H9 (cell line): ENCODE measurements around the gene TSSK6. TPM values are rescaled to one million over a fixed set of nuclear protein-coding genes. Genes with fewer than 3 reads are reported as not detected.

Source experiments
- DNase-seq: peaks from one replicate; pipeline ENCODE4 v3.0.0-alpha.2; 2017
- H2AFZ ChIP-seq: one replicate; pipeline ENCODE4 v1.6.1; 2013; ENCODE audit warnings: mild to moderate bottlenecking, low read length, control low read depth, moderate library complexity
- H2AK5ac ChIP-seq: 2 replicates; pipeline ENCODE4 v1.6.1; 2013; ENCODE audit warnings: low read length, control low read depth, mixed read lengths; ENCODE audit not compliant: insufficient read length
- H2BK120ac ChIP-seq: one replicate; pipeline ENCODE4 v1.6.1; 2013; ENCODE audit warnings: low read depth, mild to moderate bottlenecking, low read length, control low read depth, inconsistent platforms; ENCODE audit not compliant: poor library complexity, severe bottlenecking
- H2BK12ac ChIP-seq: 2 replicates; pipeline ENCODE4 v1.6.1; 2013; ENCODE audit warnings: low read length, control low read depth, mixed read lengths, low read depth; ENCODE audit not compliant: insufficient read length
- H2BK15ac ChIP-seq: 2 replicates; pipeline ENCODE4 v1.6.1; 2013; ENCODE audit warnings: low read depth, low read length, control low read depth
- H2BK20ac ChIP-seq: one replicate; pipeline ENCODE4 v1.6.1; 2013; ENCODE audit warnings: low read depth, mild to moderate bottlenecking, low read length, control low read depth, inconsistent platforms; ENCODE audit not compliant: poor library complexity, severe bottlenecking
- H2BK5ac ChIP-seq: 2 replicates; pipeline ENCODE4 v1.6.1; 2013; ENCODE audit warnings: low read length, control low read depth, mixed read lengths; ENCODE audit not compliant: insufficient read length
- H3K14ac ChIP-seq: 2 replicates; pipeline ENCODE4 v1.6.1; 2013; ENCODE audit warnings: low read length, control low read depth; ENCODE audit not compliant: insufficient read depth
- H3K18ac ChIP-seq: 2 replicates; pipeline ENCODE4 v1.6.1; 2013; ENCODE audit warnings: low read depth, mild to moderate bottlenecking, mixed read lengths, low read length, control low read depth; ENCODE audit not compliant: insufficient read length
- H3K23ac ChIP-seq: 2 replicates; pipeline ENCODE4 v1.6.1; 2013; ENCODE audit warnings: low read length, control low read depth, mixed read lengths, low read depth; ENCODE audit not compliant: insufficient read length
- H3K23me2 ChIP-seq: 2 replicates; pipeline ENCODE4 v1.6.1; 2013; ENCODE audit warnings: low read depth, mild to moderate bottlenecking, mixed read lengths, low read length, control low read depth; ENCODE audit not compliant: insufficient read length, poor library complexity, severe bottlenecking
- H3K27ac ChIP-seq: 2 replicates; pipeline ENCODE4 v1.5.1; 2013; ENCODE audit warnings: low read length, control low read depth, mixed read lengths, low read depth; ENCODE audit not compliant: insufficient read length
- H3K27me3 ChIP-seq: 2 replicates; pipeline ENCODE4 v1.6.1; 2013; ENCODE audit warnings: low read length, control low read depth, inconsistent platforms; ENCODE audit not compliant: insufficient read depth
- H3K4ac ChIP-seq: 2 replicates; pipeline ENCODE4 v1.6.1; 2013; ENCODE audit warnings: low read depth, mild to moderate bottlenecking, control low read depth, inconsistent platforms, low read length, moderate library complexity
- H3K4me1 ChIP-seq: 2 replicates; pipeline ENCODE4 v1.6.1; 2013; ENCODE audit warnings: low read length, control low read depth, inconsistent platforms; ENCODE audit not compliant: insufficient read depth
- H3K4me2 ChIP-seq: 2 replicates; pipeline ENCODE4 v1.6.1; 2013; ENCODE audit warnings: low read length, control low read depth, mixed read lengths; ENCODE audit not compliant: insufficient read length, insufficient read depth
- H3K56ac ChIP-seq: 2 replicates; pipeline ENCODE4 v1.6.1; 2013; ENCODE audit warnings: low read depth, mild to moderate bottlenecking, mixed read lengths, low read length, control low read depth; ENCODE audit not compliant: insufficient read length
- H3K79me1 ChIP-seq: 2 replicates; pipeline ENCODE4 v1.6.1; 2013; ENCODE audit warnings: low read depth, mild to moderate bottlenecking, moderate library complexity, low read length, control low read depth, inconsistent platforms; ENCODE audit not compliant: insufficient read depth, poor library complexity, severe bottlenecking
- H3K79me2 ChIP-seq: 2 replicates; pipeline ENCODE4 v1.6.1; 2013; ENCODE audit warnings: low read length, control low read depth, inconsistent platforms; ENCODE audit not compliant: insufficient read depth
- H3K9ac ChIP-seq: 2 replicates; pipeline ENCODE4 v1.6.1; 2013; ENCODE audit warnings: low read length, control low read depth, mixed read lengths; ENCODE audit not compliant: insufficient read length; ENCODE audit errors: extremely low read depth
- H3K9me3 ChIP-seq: one replicate; pipeline ENCODE4 v1.6.1; 2013; ENCODE audit warnings: low read depth, low read length, inconsistent platforms; ENCODE audit not compliant: control insufficient read depth
- H3T11ph ChIP-seq: one replicate; pipeline ENCODE4 v1.6.1; 2013; ENCODE audit warnings: mild to moderate bottlenecking, low read length, control low read depth, inconsistent platforms
- H4K20me1 ChIP-seq: one replicate; pipeline ENCODE4 v1.6.1; 2013; ENCODE audit not compliant: control insufficient read depth, insufficient read length, insufficient read depth
- H4K5ac ChIP-seq: 2 replicates; pipeline ENCODE4 v1.6.1; 2013; ENCODE audit warnings: low read depth, mild to moderate bottlenecking, mixed read lengths, low read length, control low read depth; ENCODE audit not compliant: insufficient read length
- H4K8ac ChIP-seq: replicated peaks from 2 replicates; pipeline ENCODE4 v1.6.1; 2013; ENCODE audit warnings: low read length, control low read depth, mixed read lengths, low read depth; ENCODE audit not compliant: insufficient read length
- H4K91ac ChIP-seq: 2 replicates; pipeline ENCODE4 v1.6.1; 2013; ENCODE audit warnings: low read depth, mild to moderate bottlenecking, moderate library complexity, mixed read lengths, low read length, control low read depth; ENCODE audit not compliant: insufficient read length
- H3K27ac Mint-ChIP-seq, 3 experiments: 2 replicates in 2 of 3; 3 replicates in 1 of 3; pipeline ENCODE4 v1.8.0; 2020 to 2021; ENCODE audit warnings: mixed read lengths in 3 of 3, mild to moderate bottlenecking in 1 of 3, moderate library complexity in 1 of 3
- H3K27me3 Mint-ChIP-seq: 2 replicates; pipeline ENCODE4 v1.8.0; 2021; ENCODE audit warnings: low read depth, mild to moderate bottlenecking, moderate library complexity, mixed read lengths
- H3K36me3 Mint-ChIP-seq, 3 experiments: 2 replicates in 2 of 3; 3 replicates in 1 of 3; pipeline ENCODE4 v1.8.0; 2020 to 2021; ENCODE audit warnings: low read depth in 3 of 3, mixed read lengths in 3 of 3; ENCODE audit not compliant: insufficient read depth in 1 of 3
- H3K4me1 Mint-ChIP-seq, 2 experiments: 2 replicates each; pipeline ENCODE4 v1.8.0; 2020; ENCODE audit warnings: mixed read lengths in 2 of 2
- H3K4me3 Mint-ChIP-seq, 2 experiments: 2 replicates in 1 of 2; 3 replicates in 1 of 2; pipeline ENCODE4 v1.8.0; 2020 to 2021; ENCODE audit warnings: mild to moderate bottlenecking in 2 of 2, mixed read lengths in 2 of 2, moderate library complexity in 1 of 2
- H3K9me3 Mint-ChIP-seq, 2 experiments: 2 replicates in 1 of 2; 3 replicates in 1 of 2; pipeline ENCODE4 v1.8.0; 2020; ENCODE audit warnings: mild to moderate bottlenecking in 2 of 2, mixed read lengths in 2 of 2, moderate library complexity in 1 of 2
- WGBS: extraction: QIAGEN DNeasy Blood & Tissue Kit; methylation state at CpG from one replicate; pipeline ENCODE4 v1.1.7; 2013; ENCODE audit warnings: missing lambda C conversion rate, low lambda C conversion rate, mixed read lengths; ENCODE audit not compliant: insufficient read length; ENCODE audit errors: extremely low coverage; 5-methylcytosine and 5-hydroxymethylcytosine counted together
- total RNA-seq: library from RNA; stranded (reverse); gene quantifications from 2 replicates; pipeline ENCODE4 v1.2.1, GENCODE V29; 2021
- TF ChIP-seq, protein P1 (sequence below): fragments of 200-600 bp; sonication (generic); conservative IDR thresholded peaks from 3 replicates; pipeline ENCODE4 v1.8.0; 2021; ENCODE audit warnings: antibody characterized with exemption, mild to moderate bottlenecking

Gene TSSK6
- total RNA-seq, 1 experiment from 2014 or later, result 2.6 TPM

DNA sequence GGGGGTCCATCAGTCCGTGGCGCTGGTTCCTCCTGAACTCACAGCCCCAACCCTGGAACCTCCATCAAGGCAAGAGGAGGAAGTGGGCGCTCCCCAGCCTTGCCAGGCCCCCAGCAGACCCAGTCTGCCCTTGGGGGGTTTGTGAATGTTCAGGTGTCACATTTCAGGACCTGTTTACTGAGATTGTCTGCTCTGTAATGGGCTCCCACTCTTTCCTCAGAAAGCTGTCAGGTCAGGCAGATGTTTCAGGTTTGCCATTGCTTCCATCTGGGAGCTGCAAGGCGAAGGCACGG lies 29.4 kb downstream of the TSSK6 start:
- Histone ChIP-seq H3K23me2 (no peaks in the 10 kb centered on the region), H3K4ac (no peak overlapping the region), H2BK12ac (no peak overlapping the region), H4K8ac (no peak overlapping the region), H3T11ph (no peak overlapping the region), H2BK120ac (no peak overlapping the region), H3K14ac (no peak overlapping the region), H2AK5ac (no peak overlapping the region), H2AFZ (no peak overlapping the region), H4K91ac (no peak overlapping the region), H3K18ac (no peak overlapping the region), H3K4me1 (peaks cover 9% of the 10 kb centered on the region; the same call in 1 of the 2 replicates), H3K9me3 (no peaks in the 10 kb centered on the region), H4K20me1 (peaks cover 4% of the 10 kb centered on the region), H3K4me2 (no peak overlapping the region), H2BK5ac (no peak overlapping the region), H3K79me1 (no peaks in the 10 kb centered on the region), H4K5ac (no peak overlapping the region), H3K9ac (no peak overlapping the region), H3K23ac (no peak overlapping the region), H2BK20ac (no peak overlapping the region), H3K56ac (no peak overlapping the region), H3K27ac (no peak overlapping the region), H3K27me3 (no peaks in the 10 kb centered on the region), H3K79me2 (peaks cover 11% of the 10 kb centered on the region; the same call in 1 of the 2 replicates), H2BK15ac (no peak overlapping the region)
- no CpG with 5 or more reads among the region's 5 CpGs for WGBS
- TF ChIP-seq, protein P1, sequence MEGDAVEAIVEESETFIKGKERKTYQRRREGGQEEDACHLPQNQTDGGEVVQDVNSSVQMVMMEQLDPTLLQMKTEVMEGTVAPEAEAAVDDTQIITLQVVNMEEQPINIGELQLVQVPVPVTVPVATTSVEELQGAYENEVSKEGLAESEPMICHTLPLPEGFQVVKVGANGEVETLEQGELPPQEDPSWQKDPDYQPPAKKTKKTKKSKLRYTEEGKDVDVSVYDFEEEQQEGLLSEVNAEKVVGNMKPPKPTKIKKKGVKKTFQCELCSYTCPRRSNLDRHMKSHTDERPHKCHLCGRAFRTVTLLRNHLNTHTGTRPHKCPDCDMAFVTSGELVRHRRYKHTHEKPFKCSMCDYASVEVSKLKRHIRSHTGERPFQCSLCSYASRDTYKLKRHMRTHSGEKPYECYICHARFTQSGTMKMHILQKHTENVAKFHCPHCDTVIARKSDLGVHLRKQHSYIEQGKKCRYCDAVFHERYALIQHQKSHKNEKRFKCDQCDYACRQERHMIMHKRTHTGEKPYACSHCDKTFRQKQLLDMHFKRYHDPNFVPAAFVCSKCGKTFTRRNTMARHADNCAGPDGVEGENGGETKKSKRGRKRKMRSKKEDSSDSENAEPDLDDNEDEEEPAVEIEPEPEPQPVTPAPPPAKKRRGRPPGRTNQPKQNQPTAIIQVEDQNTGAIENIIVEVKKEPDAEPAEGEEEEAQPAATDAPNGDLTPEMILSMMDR, result no peak
- no peak for DNase-seq
- H3K36me3 Mint-ChIP-seq, result peaks cover 9 to 19% (median 15%) of the 10 kb centered on the region in 3 experiments; a peak in 6 of 7 replicates
- H3K27ac Mint-ChIP-seq, result peak overlapping the region in 1 of 3 experiments; percentile 92; a peak in 1 of 7 replicates
- H3K4me1 Mint-ChIP-seq, result peaks cover 55 to 64% of the 10 kb centered on the region in 2 experiments
- no peaks in the 10 kb centered on the region for H3K27me3 Mint-ChIP-seq
- no peak overlapping the region for H3K4me3 Mint-ChIP-seq
- no peaks in the 10 kb centered on the region for H3K9me3 Mint-ChIP-seq
